ENCODE results near the gene STAB1. TPM values are rescaled to one million over a fixed set of nuclear protein-coding genes. Genes with fewer than 3 reads are reported as not detected.
A peak's percentile ranks its signal among the peaks of the same experiment; 100 is the strongest.

Gene STAB1
- total and polyA plus RNA-seq, 2 of the 13 experiments (the other 11 are each of a cell fraction or from before 2014, with no cell fraction given): 0.09 to 0.34 TPM

DNA sequence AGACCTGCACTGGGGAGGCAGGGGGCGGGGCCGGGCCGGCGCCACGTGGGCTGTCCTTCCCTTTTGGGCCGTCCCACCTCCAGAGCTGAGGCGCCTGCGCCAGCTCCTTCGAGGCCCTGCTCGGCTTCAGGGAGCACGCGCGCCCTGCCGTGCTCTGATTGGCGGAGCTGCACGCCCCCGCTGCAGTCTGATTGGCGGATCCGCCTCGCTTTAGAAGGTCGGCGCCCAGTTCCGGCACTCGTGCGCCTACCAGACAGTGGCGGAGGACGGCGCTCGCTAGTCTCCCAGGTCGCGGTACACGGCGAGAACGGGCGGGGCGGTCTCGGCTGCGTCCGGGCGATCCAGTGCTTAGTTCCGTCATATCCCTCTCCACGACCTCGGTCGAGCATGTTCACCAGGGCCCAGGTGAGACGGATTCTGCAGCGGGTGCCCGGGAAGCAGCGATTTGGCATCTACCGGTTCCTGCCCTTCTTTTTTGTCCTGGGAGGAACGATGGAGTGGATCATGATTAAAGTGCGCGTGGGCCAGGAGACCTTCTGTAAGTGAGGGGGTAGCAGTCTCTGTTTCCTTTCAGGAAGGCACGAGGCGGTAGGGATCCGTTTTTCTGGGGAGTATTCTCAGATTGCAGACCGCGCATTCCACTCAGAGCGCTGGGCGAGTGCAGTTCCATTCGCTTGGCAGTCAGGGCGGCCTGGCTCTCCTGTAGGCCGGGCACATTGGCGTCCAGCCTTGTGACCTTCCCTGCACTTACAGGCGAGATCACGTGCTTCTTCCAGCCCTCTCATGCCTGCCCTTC lies 41.4 kb downstream of the STAB1 start, which contains the start of gene UQCC5 (continued):
- TF ChIP-seq, protein P1, sequence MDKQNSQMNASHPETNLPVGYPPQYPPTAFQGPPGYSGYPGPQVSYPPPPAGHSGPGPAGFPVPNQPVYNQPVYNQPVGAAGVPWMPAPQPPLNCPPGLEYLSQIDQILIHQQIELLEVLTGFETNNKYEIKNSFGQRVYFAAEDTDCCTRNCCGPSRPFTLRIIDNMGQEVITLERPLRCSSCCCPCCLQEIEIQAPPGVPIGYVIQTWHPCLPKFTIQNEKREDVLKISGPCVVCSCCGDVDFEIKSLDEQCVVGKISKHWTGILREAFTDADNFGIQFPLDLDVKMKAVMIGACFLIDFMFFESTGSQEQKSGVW (CRISPR knock-in tag; IDR thresholded peaks at IDR 0.05; ENCODE audit: borderline replicate concordance): no peak
- TF ChIP-seq ZNF414 (CRISPR knock-in tag; IDR thresholded peaks at IDR 0.05) (no peak), PPARG (CRISPR knock-in tag; conservative IDR thresholded peaks at IDR 0.05) (no peak), ZNF607 (CRISPR knock-in tag; IDR thresholded peaks at IDR 0.05; ENCODE audit: borderline replicate concordance) (peak; percentile 97), ZNF446 (CRISPR knock-in tag; IDR thresholded peaks at IDR 0.05) (peak; percentile 94), FOSL1 (CRISPR knock-in tag; IDR thresholded peaks at IDR 0.05; ENCODE audit: borderline replicate concordance) (no peak), ZNF138 (CRISPR knock-in tag; IDR thresholded peaks at IDR 0.05; ENCODE audit: low read depth) (peak; percentile 90; the same call in 1 of the 2 replicates), YY1 (IDR thresholded peaks at IDR 0.05; ENCODE audit: insufficient read depth, insufficient replicate concordance, low read depth, low read length) (peak; percentile 29), SMAD1 (CRISPR knock-in tag; IDR thresholded peaks at IDR 0.05; ENCODE audit: borderline replicate concordance, low read depth) (peak; percentile 89), SSRP1 (CRISPR knock-in tag; IDR thresholded peaks at IDR 0.05) (no peak), ZNF556 (CRISPR knock-in tag; IDR thresholded peaks at IDR 0.05; ENCODE audit: borderline replicate concordance) (peak; percentile 60; the same call in 1 of the 2 replicates), AKNA (CRISPR knock-in tag; IDR thresholded peaks at IDR 0.05; ENCODE audit: borderline replicate concordance) (peak; percentile 84; the same call in 1 of the 2 replicates), KDM3A (CRISPR knock-in tag; IDR thresholded peaks at IDR 0.05; ENCODE audit: low read depth) (0 out of 2 replicates have a peak, but pooled peaks have one; percentile 55), ZBTB42 (CRISPR knock-in tag; IDR thresholded peaks at IDR 0.05) (no peak), ZBTB7B (CRISPR knock-in tag; IDR thresholded peaks at IDR 0.05) (no peak), ZNF484 (CRISPR knock-in tag; IDR thresholded peaks at IDR 0.05; ENCODE audit: borderline replicate concordance, low read depth) (no peak), MTA3 (CRISPR knock-in tag; IDR thresholded peaks at IDR 0.05) (no peak), ETV6 (CRISPR knock-in tag; conservative IDR thresholded peaks at IDR 0.05) (no peak)
- TF ChIP-seq, protein P2, sequence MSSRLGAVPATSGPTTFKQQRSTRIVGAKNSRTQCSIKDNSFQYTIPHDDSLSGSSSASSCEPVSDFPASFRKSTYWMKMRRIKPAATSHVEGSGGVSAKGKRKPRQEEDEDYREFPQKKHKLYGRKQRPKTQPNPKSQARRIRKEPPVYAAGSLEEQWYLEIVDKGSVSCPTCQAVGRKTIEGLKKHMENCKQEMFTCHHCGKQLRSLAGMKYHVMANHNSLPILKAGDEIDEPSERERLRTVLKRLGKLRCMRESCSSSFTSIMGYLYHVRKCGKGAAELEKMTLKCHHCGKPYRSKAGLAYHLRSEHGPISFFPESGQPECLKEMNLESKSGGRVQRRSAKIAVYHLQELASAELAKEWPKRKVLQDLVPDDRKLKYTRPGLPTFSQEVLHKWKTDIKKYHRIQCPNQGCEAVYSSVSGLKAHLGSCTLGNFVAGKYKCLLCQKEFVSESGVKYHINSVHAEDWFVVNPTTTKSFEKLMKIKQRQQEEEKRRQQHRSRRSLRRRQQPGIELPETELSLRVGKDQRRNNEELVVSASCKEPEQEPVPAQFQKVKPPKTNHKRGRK (CRISPR knock-in tag; IDR thresholded peaks at IDR 0.05): 0 out of 2 replicates have a peak, but pooled peaks have one; percentile 30
- TF ChIP-seq, protein P3, sequence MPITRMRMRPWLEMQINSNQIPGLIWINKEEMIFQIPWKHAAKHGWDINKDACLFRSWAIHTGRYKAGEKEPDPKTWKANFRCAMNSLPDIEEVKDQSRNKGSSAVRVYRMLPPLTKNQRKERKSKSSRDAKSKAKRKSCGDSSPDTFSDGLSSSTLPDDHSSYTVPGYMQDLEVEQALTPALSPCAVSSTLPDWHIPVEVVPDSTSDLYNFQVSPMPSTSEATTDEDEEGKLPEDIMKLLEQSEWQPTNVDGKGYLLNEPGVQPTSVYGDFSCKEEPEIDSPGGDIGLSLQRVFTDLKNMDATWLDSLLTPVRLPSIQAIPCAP (CRISPR knock-in tag; IDR thresholded peaks at IDR 0.05; ENCODE audit: low read depth): no peak

Data from HepG2 (cell line).